ENCODE results near the gene TXNRD1.

Gene TXNRD1

DNA sequence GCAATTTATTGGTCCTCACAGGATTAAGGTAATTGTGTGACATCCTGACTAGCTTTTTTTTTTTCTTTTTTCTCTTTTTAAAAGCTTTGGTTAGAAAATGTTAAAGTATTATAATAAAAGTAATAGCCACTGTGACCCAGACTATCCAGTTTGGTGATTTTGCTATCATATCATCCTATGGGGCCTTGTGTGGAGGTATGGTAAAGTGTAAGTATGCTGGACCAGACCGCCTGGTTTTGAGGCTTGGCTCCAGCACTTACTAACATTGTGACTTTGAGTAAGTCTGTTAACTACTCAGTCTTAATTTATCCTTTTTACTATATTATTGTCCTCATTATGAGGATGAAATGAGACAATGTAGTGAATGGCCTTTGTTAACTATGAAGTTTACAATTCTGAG is 103.4 kb downstream of the TXNRD1 start:
- Histone ChIP-seq H3K18ac (ENCODE audit: low read length) (no peak overlapping the region), H2BK15ac (ENCODE audit: low read length) (no peak overlapping the region), H4K8ac (ENCODE audit: low read depth, low read length) (no peak overlapping the region), H2BK5ac (ENCODE audit: low read length) (no peak overlapping the region), H3K23ac (ENCODE audit: low read depth, low read length, poor library complexity) (no peak overlapping the region), H2AFZ (ENCODE audit: low read length) (no peak overlapping the region), H4K91ac (ENCODE audit: low read depth, low read length, poor library complexity) (no peak overlapping the region), H3K79me1 (ENCODE audit: low read depth, low read length) (no peaks in the 10 kb centered on the region), H2AK5ac (ENCODE audit: low read depth, low read length) (no peak overlapping the region), H3K4ac (ENCODE audit: low read length) (no peak overlapping the region), H3K36me3 (replicated peaks in 1 of 2; ENCODE audit: control insufficient read depth in 2 of 2, insufficient read depth in 2 of 2, low read length in 2 of 2) (peaks cover 31 to 87% of the 10 kb centered on the region in 2 donors), H3K4me2 (ENCODE audit: insufficient read depth, low read length, poor library complexity, severe bottlenecking) (no peak overlapping the region), H2BK12ac (ENCODE audit: low read length) (no peak overlapping the region), H3K14ac (ENCODE audit: low read length) (no peak overlapping the region), H3K9me3 (replicated peaks in 1 of 2; ENCODE audit: control insufficient read depth in 2 of 2, insufficient read depth in 1 of 2, low read depth in 1 of 2, low read length in 2 of 2) (peaks cover 0 to 8% of the 10 kb centered on the region in 2 donors), H3K4me3 (ENCODE audit: low read length in 2 of 2) (no peak overlapping the region), H3K4me1 (ENCODE audit: control insufficient read depth in 2 of 2, insufficient read depth in 1 of 2, low read depth in 1 of 2, low read length in 2 of 2) (no peaks in the 10 kb centered on the region), H3K27me3 (ENCODE audit: control insufficient read depth in 3 of 3, insufficient read depth in 3 of 3, low read depth in 1 of 3, low read length in 3 of 3) (no peaks in the 10 kb centered on the region), H2BK120ac (ENCODE audit: low read depth, low read length) (no peak overlapping the region), H3K27ac (replicated peaks; ENCODE audit: low read length) (no peak overlapping the region), H3K9ac (ENCODE audit: low read depth, low read length, poor library complexity) (no peak overlapping the region)
- no peak for DNase-seq (ENCODE audit: low spot score)
- no CpG with 5 or more reads among the region's 1 CpG for WGBS, 2 donors (ENCODE audit: extremely low coverage in 2 of 2, insufficient read length in 2 of 2, insufficient replicate concordance in 1 of 2)

DNA sequence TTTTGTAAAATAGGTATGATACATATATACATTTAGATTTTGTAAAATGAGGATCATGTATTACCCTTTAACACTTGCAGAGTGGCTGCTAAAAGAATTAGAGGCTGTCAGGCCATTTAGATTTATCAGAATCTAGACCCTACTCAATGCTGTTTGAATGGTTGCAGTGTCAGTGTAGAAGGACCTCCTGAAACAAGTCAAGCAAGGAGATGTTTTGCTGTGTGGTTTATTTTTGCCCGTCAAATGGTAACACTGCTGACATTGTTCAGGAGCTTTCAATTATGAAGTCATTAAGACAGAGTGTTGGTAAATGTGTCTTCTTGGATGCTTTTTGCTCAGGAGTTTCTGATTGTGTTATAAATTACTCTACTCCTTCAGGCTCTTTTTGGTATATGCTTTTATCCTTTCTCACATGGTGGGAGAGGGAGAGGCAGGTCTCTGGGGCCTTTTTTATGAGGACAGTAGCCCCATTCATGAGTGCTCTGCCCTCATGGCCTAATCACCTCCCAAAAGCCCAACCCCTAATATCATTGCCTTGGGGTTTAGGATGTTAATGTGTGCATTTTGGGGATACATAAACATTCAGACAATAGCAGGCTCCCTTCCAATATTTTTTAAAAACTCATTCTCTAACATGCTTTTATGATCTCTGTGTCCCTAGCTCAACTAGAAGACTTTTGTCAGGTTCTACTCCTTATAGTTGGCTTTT is 104.5 kb downstream of the TXNRD1 start:
- Histone ChIP-seq H4K8ac (ENCODE audit: low read depth, low read length) (no peak overlapping the region), H2BK15ac (ENCODE audit: low read length) (no peak overlapping the region), H3K14ac (ENCODE audit: low read length) (no peak overlapping the region), H2BK5ac (ENCODE audit: low read length) (no peak overlapping the region), H3K4ac (ENCODE audit: low read length) (no peak overlapping the region), H3K9ac (ENCODE audit: low read depth, low read length, poor library complexity) (no peak overlapping the region), H3K4me1 (ENCODE audit: control insufficient read depth in 2 of 2, insufficient read depth in 1 of 2, low read depth in 1 of 2, low read length in 2 of 2) (no peaks in the 10 kb centered on the region), H3K23ac (ENCODE audit: low read depth, low read length, poor library complexity) (no peak overlapping the region), H3K27me3 (ENCODE audit: control insufficient read depth in 3 of 3, insufficient read depth in 3 of 3, low read depth in 1 of 3, low read length in 3 of 3) (no peaks in the 10 kb centered on the region), H2AK5ac (ENCODE audit: low read depth, low read length) (no peak overlapping the region), H3K4me2 (ENCODE audit: insufficient read depth, low read length, poor library complexity, severe bottlenecking) (no peak overlapping the region), H3K9me3 (replicated peaks in 1 of 2; ENCODE audit: control insufficient read depth in 2 of 2, insufficient read depth in 1 of 2, low read depth in 1 of 2, low read length in 2 of 2) (peaks cover 0 to 8% of the 10 kb centered on the region in 2 donors), H2BK12ac (ENCODE audit: low read length) (no peak overlapping the region), H2BK120ac (ENCODE audit: low read depth, low read length) (no peak overlapping the region), H3K18ac (ENCODE audit: low read length) (no peak overlapping the region), H3K4me3 (ENCODE audit: low read length in 2 of 2) (no peak overlapping the region), H3K27ac (replicated peaks; ENCODE audit: low read length) (no peak overlapping the region), H4K91ac (ENCODE audit: low read depth, low read length, poor library complexity) (no peak overlapping the region), H2AFZ (ENCODE audit: low read length) (no peak overlapping the region), H3K36me3 (replicated peaks in 1 of 2; ENCODE audit: control insufficient read depth in 2 of 2, insufficient read depth in 2 of 2, low read length in 2 of 2) (peaks cover 29 to 84% of the 10 kb centered on the region in 2 donors), H3K79me1 (ENCODE audit: low read depth, low read length) (no peaks in the 10 kb centered on the region)
- no CpG with 5 or more reads among the region's 1 CpG for WGBS, 2 donors (ENCODE audit: extremely low coverage in 2 of 2, insufficient read length in 2 of 2, insufficient replicate concordance in 1 of 2)
- DNase-seq (ENCODE audit: low spot score): no peak

DNA sequence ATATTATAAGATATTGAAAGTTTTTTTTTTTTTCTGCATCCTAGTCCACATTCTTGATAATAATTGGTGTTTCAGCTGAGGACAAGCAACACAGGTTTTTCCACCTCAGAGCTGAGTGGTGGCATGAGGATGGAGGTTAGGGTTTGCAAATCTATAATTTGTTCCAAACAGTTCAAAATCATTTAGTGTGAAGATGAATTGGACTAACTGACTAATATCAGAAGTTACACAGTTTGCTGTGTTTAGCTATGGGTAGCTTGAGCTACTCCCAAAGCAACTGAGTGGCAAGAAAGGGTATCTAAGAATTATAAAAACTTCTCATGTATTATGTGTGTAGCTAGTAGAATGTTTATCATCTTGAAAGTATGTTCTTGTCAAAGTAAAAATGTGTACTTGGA is 105.0 kb downstream of the TXNRD1 start:
- Histone ChIP-seq H3K79me1 (ENCODE audit: low read depth, low read length) (no peaks in the 10 kb centered on the region), H2BK5ac (ENCODE audit: low read length) (no peak overlapping the region), H3K9ac (ENCODE audit: low read depth, low read length, poor library complexity) (no peak overlapping the region), H2BK120ac (ENCODE audit: low read depth, low read length) (no peak overlapping the region), H3K4ac (ENCODE audit: low read length) (no peak overlapping the region), H3K27me3 (ENCODE audit: control insufficient read depth in 3 of 3, insufficient read depth in 3 of 3, low read depth in 1 of 3, low read length in 3 of 3) (no peaks in the 10 kb centered on the region), H2BK15ac (ENCODE audit: low read length) (no peak overlapping the region), H2AK5ac (ENCODE audit: low read depth, low read length) (no peak overlapping the region), H2AFZ (ENCODE audit: low read length) (no peak overlapping the region), H3K27ac (replicated peaks; ENCODE audit: low read length) (no peak overlapping the region), H2BK12ac (ENCODE audit: low read length) (no peak overlapping the region), H3K4me1 (ENCODE audit: control insufficient read depth in 2 of 2, insufficient read depth in 1 of 2, low read depth in 1 of 2, low read length in 2 of 2) (no peaks in the 10 kb centered on the region), H3K4me3 (ENCODE audit: low read length in 2 of 2) (no peak overlapping the region), H4K8ac (ENCODE audit: low read depth, low read length) (no peak overlapping the region), H3K18ac (ENCODE audit: low read length) (no peak overlapping the region), H3K23ac (ENCODE audit: low read depth, low read length, poor library complexity) (no peak overlapping the region), H4K91ac (ENCODE audit: low read depth, low read length, poor library complexity) (no peak overlapping the region), H3K9me3 (replicated peaks in 1 of 2; ENCODE audit: control insufficient read depth in 2 of 2, insufficient read depth in 1 of 2, low read depth in 1 of 2, low read length in 2 of 2) (peaks cover 0 to 8% of the 10 kb centered on the region in 2 donors), H3K14ac (ENCODE audit: low read length) (no peak overlapping the region), H3K36me3 (replicated peaks in 1 of 2; ENCODE audit: control insufficient read depth in 2 of 2, insufficient read depth in 2 of 2, low read length in 2 of 2) (peaks cover 28 to 84% of the 10 kb centered on the region in 2 donors), H3K4me2 (ENCODE audit: insufficient read depth, low read length, poor library complexity, severe bottlenecking) (no peak overlapping the region)
- no peak for DNase-seq (ENCODE audit: low spot score)

DNA sequence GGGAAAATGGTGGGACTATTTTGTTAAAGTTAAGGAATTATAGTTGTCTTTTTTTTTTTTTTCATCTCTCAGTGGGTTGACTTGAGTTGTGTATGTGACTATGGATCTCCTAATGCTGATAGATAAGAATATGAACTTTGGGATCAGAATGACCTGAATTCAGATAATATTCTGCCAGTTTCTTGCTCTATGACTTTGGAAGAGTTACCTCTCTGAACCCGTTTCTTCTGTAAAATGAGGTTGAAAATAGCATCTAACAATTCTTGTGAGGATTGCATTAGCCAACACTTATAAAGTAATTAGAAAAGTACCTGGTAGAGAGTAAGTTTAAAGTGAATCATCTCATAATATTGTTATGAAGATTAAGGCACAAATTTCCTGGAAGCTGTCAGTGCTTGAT is 106.4 kb downstream of the TXNRD1 start:
- no peak overlapping the region for H2AFZ ChIP-seq (ENCODE audit: low read length)
- no peak overlapping the region for H3K4ac ChIP-seq (ENCODE audit: low read length)
- H3K4me1 ChIP-seq (ENCODE audit: control insufficient read depth in 2 of 2, insufficient read depth in 1 of 2, low read depth in 1 of 2, low read length in 2 of 2): no peaks in the 10 kb centered on the region
- H4K91ac ChIP-seq (ENCODE audit: low read depth, low read length, poor library complexity): no peak overlapping the region
- H3K9ac ChIP-seq (ENCODE audit: low read depth, low read length, poor library complexity): no peak overlapping the region
- H3K36me3 ChIP-seq (replicated peaks in 1 of 2; ENCODE audit: control insufficient read depth in 2 of 2, insufficient read depth in 2 of 2, low read length in 2 of 2): peaks cover 30 to 87% of the 10 kb centered on the region in 2 donors
- H3K14ac ChIP-seq (ENCODE audit: low read length): no peak overlapping the region
- H3K23ac ChIP-seq (ENCODE audit: low read depth, low read length, poor library complexity): no peak overlapping the region
- WGBS, 2 donors (ENCODE audit: extremely low coverage in 2 of 2, insufficient read length in 2 of 2, insufficient replicate concordance in 1 of 2): no CpG with 5 or more reads among the region's 1 CpG
- H2BK120ac ChIP-seq (ENCODE audit: low read depth, low read length): no peak overlapping the region
- no peak overlapping the region for H2BK12ac ChIP-seq (ENCODE audit: low read length)
- H4K8ac ChIP-seq (ENCODE audit: low read depth, low read length): no peak overlapping the region
- no peak overlapping the region for H3K27ac ChIP-seq (replicated peaks; ENCODE audit: low read length)
- no peak overlapping the region for H2BK15ac ChIP-seq (ENCODE audit: low read length)
- H2BK5ac ChIP-seq (ENCODE audit: low read length): no peak overlapping the region
- no peak overlapping the region for H3K18ac ChIP-seq (ENCODE audit: low read length)
- no peak for DNase-seq (ENCODE audit: low spot score)
- H3K4me3 ChIP-seq (ENCODE audit: low read length in 2 of 2): no peak overlapping the region
- H3K27me3 ChIP-seq (ENCODE audit: control insufficient read depth in 3 of 3, insufficient read depth in 3 of 3, low read depth in 1 of 3, low read length in 3 of 3): no peaks in the 10 kb centered on the region
- no peaks in the 10 kb centered on the region for H3K79me1 ChIP-seq (ENCODE audit: low read depth, low read length)
- H3K9me3 ChIP-seq (replicated peaks in 1 of 2; ENCODE audit: control insufficient read depth in 2 of 2, insufficient read depth in 1 of 2, low read depth in 1 of 2, low read length in 2 of 2): peaks cover 0 to 8% of the 10 kb centered on the region in 2 donors
- H2AK5ac ChIP-seq (ENCODE audit: low read depth, low read length): no peak overlapping the region
- no peak overlapping the region for H3K4me2 ChIP-seq (ENCODE audit: insufficient read depth, low read length, poor library complexity, severe bottlenecking)

All from neuronal stem cell (in vitro differentiated cells).